Upper lobe of left lung (tissue), 4 donors: ENCODE results near the gene ZNF493.

Experiments
- CTCF ChIP-seq, 6 experiments: fragments of 450-650 bp in 4 of 6; fragments of 200-600 bp in 2 of 6; sonication (generic) in 2 of 6; IDR thresholded peaks; one replicate each; pipeline ENCODE4 v1.5.1; 2016 to 2019; ENCODE audit warnings: antibody characterized with exemption in 6 of 6
- EP300 ChIP-seq, 4 donors: sonication (generic); formaldehyde crosslinking; IDR thresholded peaks; one replicate each; pipeline ENCODE4 v1.5.1; 2017; ENCODE audit warnings: antibody characterized with exemption in 4 of 4, control low read depth in 2 of 4
- POLR2A ChIP-seq, 4 donors: fragments of 450-650 bp; IDR thresholded peaks; one replicate each; pipeline ENCODE4 v1.5.1; 2016 to 2017; ENCODE audit warnings: antibody characterized with exemption in 4 of 4, mild to moderate bottlenecking in 2 of 4
- POLR2AphosphoS5 ChIP-seq, 2 donors: sonication (generic); formaldehyde crosslinking; IDR thresholded peaks; one replicate each; pipeline ENCODE4 v1.5.1; 2017; ENCODE audit warnings: antibody characterized with exemption in 2 of 2

GRCh38 chr19:21451187-21451586, 54.3 kb downstream of the ZNF493 start:
- TF ChIP-seq POLR2A (IDR thresholded peaks at IDR 0.05) (no peak), CTCF (IDR thresholded peaks at IDR 0.05) (no peak), POLR2AphosphoS5 (IDR thresholded peaks at IDR 0.05) (no peak), EP300 (IDR thresholded peaks at IDR 0.05) (no peak)
